Glutamatergic neuron (in vitro differentiated cells): ENCODE measurements around the gene SRPRB. TPM values are rescaled to one million over a fixed set of nuclear protein-coding genes. Genes with fewer than 3 reads are reported as not detected.

Experiments used
- DNase-seq: peaks from one replicate; pipeline ENCODE4 v3.0.0; 2022
- H3K27ac Mint-ChIP-seq: one replicate; pipeline ENCODE4 v1.8.0; 2020; ENCODE audit warnings: mild to moderate bottlenecking, mixed read lengths, inconsistent platforms; ENCODE audit not compliant: unreplicated experiment
- H3K27me3 Mint-ChIP-seq: one replicate; pipeline ENCODE4 v1.8.0; 2020; ENCODE audit warnings: mild to moderate bottlenecking, moderate library complexity, mixed read lengths, inconsistent platforms; ENCODE audit not compliant: unreplicated experiment
- H3K36me3 Mint-ChIP-seq: one replicate; pipeline ENCODE4 v1.8.0; 2020; ENCODE audit warnings: mild to moderate bottlenecking, mixed read lengths, inconsistent platforms; ENCODE audit not compliant: unreplicated experiment
- H3K4me1 Mint-ChIP-seq: one replicate; pipeline ENCODE4 v1.8.0; 2020; ENCODE audit warnings: mild to moderate bottlenecking, low read depth, mixed read lengths, inconsistent platforms; ENCODE audit not compliant: unreplicated experiment
- H3K4me3 Mint-ChIP-seq: one replicate; pipeline ENCODE4 v1.8.0; 2020; ENCODE audit warnings: mild to moderate bottlenecking, mixed read lengths, inconsistent platforms; ENCODE audit not compliant: unreplicated experiment
- H3K9me3 Mint-ChIP-seq: one replicate; pipeline ENCODE4 v1.8.0; 2020; ENCODE audit warnings: mild to moderate bottlenecking, moderate library complexity, mixed read lengths, inconsistent platforms; ENCODE audit not compliant: unreplicated experiment
- total RNA-seq: library from RNA; stranded (reverse); fragmentation: NEBNext Ultra II Directional; extraction: Animal tissue kit (Norgen Biotek cat#: 25700); gene quantifications from one replicate; pipeline ENCODE4 v1.2.1, GENCODE V29; 2021; ENCODE audit not compliant: unreplicated experiment
- TF ChIP-seq, protein P1 (sequence below): fragments of 200-600 bp; sonication (generic); IDR thresholded peaks from one replicate; pipeline ENCODE4 v1.5.0; 2021; ENCODE audit not compliant: partially characterized antibody, unreplicated experiment

SRPRB gene
- total RNA-seq, 1 donor from 2014 or later: 47.2 TPM

DNA sequence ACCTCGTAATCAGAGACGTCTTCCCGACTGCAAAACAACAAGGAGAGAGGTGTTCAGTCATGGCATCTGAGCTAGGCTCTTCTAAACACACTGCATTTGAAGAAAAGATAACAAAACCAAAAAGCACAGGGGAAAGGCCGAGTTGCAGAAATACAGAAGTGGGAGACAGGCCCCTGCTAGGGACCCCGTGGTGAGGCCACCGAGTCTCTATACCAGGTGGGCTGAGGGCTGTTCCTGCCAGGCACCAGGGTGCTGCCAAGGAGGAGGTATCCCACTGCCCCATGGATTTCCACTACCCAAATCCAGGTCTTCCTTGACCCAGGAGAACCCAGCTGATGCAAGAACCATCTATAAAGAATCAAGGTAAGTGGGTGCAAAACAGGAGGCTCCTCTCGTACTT lies 59.0 kb downstream of the SRPRB start:
- Mint-ChIP-seq H3K9me3 (peaks cover 3% of the 10 kb centered on the region), H3K4me1 (peaks cover 34% of the 10 kb centered on the region), H3K27ac (no peak overlapping the region), H3K4me3 (no peak overlapping the region), H3K27me3 (peaks cover 11% of the 10 kb centered on the region), H3K36me3 (no peaks in the 10 kb centered on the region)
- TF ChIP-seq, protein P1, sequence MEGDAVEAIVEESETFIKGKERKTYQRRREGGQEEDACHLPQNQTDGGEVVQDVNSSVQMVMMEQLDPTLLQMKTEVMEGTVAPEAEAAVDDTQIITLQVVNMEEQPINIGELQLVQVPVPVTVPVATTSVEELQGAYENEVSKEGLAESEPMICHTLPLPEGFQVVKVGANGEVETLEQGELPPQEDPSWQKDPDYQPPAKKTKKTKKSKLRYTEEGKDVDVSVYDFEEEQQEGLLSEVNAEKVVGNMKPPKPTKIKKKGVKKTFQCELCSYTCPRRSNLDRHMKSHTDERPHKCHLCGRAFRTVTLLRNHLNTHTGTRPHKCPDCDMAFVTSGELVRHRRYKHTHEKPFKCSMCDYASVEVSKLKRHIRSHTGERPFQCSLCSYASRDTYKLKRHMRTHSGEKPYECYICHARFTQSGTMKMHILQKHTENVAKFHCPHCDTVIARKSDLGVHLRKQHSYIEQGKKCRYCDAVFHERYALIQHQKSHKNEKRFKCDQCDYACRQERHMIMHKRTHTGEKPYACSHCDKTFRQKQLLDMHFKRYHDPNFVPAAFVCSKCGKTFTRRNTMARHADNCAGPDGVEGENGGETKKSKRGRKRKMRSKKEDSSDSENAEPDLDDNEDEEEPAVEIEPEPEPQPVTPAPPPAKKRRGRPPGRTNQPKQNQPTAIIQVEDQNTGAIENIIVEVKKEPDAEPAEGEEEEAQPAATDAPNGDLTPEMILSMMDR: no peak
- DNase-seq: no peak

DNA sequence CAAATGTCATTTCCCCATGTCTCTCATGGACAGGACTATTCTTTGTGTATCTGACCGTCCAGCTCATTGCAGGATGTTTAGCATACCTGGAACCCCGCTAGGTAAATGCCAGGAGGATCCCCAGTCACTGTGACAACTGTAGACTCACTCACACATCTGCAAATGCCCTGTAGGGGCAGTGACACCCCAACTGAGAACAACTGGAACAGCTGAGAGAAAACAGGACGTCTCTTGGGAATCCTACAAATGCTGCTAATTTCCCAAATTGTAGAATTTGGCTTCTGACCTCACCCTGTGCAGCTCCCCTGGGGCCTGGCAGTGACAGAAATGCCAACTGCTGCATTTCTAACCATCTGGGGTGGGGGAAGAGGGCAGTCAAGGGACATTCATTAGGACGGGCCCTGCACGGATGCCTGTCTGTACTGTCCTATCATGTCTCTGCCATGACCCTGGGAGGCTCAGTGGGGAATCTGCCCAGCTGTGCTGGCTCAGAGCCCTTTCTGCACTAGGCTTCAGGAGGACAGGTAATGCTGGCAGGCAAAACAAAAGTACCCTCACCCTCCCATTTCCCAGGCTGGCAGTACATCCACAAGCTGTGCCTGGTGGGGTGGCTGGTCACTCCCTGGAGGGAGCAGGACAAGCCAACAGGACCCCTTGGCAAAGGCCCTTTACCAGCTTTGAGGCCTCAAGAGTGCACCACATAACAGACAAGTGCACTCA lies 59.7 kb downstream of the SRPRB start:
- Mint-ChIP-seq H3K27me3 (peaks cover 10% of the 10 kb centered on the region), H3K4me3 (no peak overlapping the region), H3K36me3 (no peaks in the 10 kb centered on the region), H3K27ac (no peak overlapping the region), H3K9me3 (peaks cover 5% of the 10 kb centered on the region), H3K4me1 (peaks cover 33% of the 10 kb centered on the region)
- TF ChIP-seq, protein P1: no peak
- DNase-seq: no peak

DNA sequence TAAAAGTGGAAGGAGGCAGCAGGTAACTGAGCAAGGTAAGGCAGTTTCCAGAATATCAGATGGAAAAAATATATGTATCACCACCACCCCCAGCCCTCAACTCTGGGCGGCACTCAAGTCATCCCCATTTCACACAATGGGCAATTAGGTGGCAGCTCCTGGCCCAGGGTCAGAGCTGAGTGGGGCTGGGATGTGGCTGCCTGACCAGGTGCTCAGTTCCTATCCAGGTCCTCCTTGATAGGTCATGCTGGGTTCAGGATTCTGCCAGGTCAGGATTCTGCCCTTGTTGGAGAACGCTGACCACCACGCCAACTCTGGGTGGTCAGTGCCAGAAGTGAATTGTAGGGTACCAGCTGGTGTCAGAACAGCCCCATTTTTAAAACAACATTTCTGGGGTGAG lies 60.5 kb downstream of the SRPRB start:
- no peak overlapping the region for H3K4me3 Mint-ChIP-seq
- peaks cover 12% of the 10 kb centered on the region for H3K27me3 Mint-ChIP-seq
- H3K9me3 Mint-ChIP-seq: peaks cover 6% of the 10 kb centered on the region
- H3K27ac Mint-ChIP-seq: no peak overlapping the region
- DNase-seq: no peak
- no peaks in the 10 kb centered on the region for H3K36me3 Mint-ChIP-seq
- peaks cover 33% of the 10 kb centered on the region for H3K4me1 Mint-ChIP-seq
- TF ChIP-seq, protein P1: no peak

DNA sequence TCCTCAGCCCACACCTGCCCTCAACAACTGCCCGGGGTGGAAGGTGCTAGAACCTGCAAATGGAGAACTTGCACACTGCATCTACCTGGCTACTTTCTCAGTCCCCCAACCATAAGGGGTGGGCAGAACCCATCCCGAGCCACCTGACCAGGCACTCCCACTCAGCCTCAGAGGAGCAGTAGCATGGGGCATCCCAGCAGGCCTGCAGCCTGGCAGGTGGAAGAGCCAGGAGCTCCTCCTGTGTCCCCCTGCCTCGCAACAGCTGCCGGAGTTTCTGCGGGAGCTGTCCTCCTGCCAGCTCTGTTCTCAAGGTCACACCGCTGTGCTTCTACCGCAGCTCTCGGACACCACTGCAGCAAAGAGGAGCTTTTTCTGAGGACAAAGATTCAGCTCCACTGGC lies 62.6 kb downstream of the SRPRB start:
- TF ChIP-seq, protein P1: no peak
- DNase-seq: no peak
- Mint-ChIP-seq H3K27me3 (peaks cover 7% of the 10 kb centered on the region), H3K4me3 (peak overlapping the region; percentile 7), H3K36me3 (no peaks in the 10 kb centered on the region), H3K9me3 (peaks cover 4% of the 10 kb centered on the region), H3K27ac (no peak overlapping the region), H3K4me1 (peaks cover 33% of the 10 kb centered on the region)

DNA sequence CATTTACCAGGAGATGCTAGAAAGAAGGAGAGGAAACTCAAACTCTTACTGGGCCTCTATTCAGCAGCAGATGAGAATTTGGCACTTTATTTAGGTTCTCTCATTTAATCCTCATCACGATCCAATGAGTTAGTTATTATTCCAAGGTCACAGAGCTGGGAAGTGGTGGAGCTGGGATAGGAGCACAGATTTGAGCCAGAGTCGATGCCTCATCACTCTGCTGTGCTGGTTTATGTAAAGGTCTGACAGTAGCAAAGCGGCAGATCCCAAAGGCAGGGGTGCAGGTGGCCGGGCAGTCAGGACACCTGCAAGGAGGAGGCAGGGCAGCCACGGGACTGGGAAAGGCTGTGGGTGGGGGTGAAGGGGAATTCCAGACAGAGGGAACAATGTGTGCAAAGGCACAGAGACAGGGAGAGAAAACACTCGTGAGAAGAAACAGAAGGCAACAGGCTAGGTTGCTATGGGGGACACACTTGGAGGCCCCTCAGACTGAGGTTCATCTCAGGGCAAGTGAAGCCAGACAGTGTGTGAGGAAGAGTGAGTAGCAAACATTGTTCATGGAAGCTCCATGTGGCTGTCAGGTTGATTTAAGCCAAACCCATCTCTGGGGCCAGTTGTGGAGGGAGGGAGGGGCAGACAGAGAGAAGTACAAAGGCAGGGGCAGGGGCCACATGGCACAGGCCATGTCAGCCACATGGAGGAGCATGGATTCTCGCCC lies 63.3 kb downstream of the SRPRB start:
- H3K36me3 Mint-ChIP-seq: no peaks in the 10 kb centered on the region
- H3K9me3 Mint-ChIP-seq: peaks cover 4% of the 10 kb centered on the region
- TF ChIP-seq, protein P1: no peak
- peaks cover 33% of the 10 kb centered on the region for H3K4me1 Mint-ChIP-seq
- H3K4me3 Mint-ChIP-seq: peak overlapping the region; percentile 7
- no peak for DNase-seq
- H3K27me3 Mint-ChIP-seq: peaks cover 7% of the 10 kb centered on the region
- no peak overlapping the region for H3K27ac Mint-ChIP-seq
